PC-3 (cell line): ENCODE data around the gene CASP6. TPM values are rescaled to one million over a fixed set of nuclear protein-coding genes. Genes with fewer than 3 reads are reported as not detected.

Experiments used
- ATAC-seq: fragments of 200-7000 bp; cut with Tn5 transposase; 2 replicates; pipeline ENCODE4 v1.9.1; 2020; ENCODE audit warnings: mild to moderate bottlenecking, moderate library complexity
- BruUV-seq: library from RNA; stranded (reverse); fragments of 400-500 nt; replicated peaks from 2 replicates; lab custom pipeline; 2021; lab: Mats Ljungman, UMichigan
- CTCF ChIA-PET: fragments of 300-600 bp; sonication (Branson Sonifier 250); formaldehyde crosslinking; loops from one replicate; lab custom pipeline; 2022; ENCODE audit warnings: antibody characterized with exemption; lab: Charles Lee
- POLR2A ChIA-PET: fragments of 300-600 bp; sonication (Branson Sonifier 250); formaldehyde crosslinking; loops from one replicate; lab custom pipeline; 2022; ENCODE audit warnings: antibody characterized with exemption; ENCODE audit not compliant: unreplicated experiment; lab: Charles Lee
- DNase-seq: peaks from one replicate; pipeline ENCODE4 v3.0.0-alpha.2; 2015
- H2AFZ ChIP-seq: fragments of 300-600 bp; sonication (generic); 2 replicates; pipeline ENCODE4 v1.6.0; 2016; ENCODE audit warnings: antibody characterized with exemption, low read length
- H3F3A ChIP-seq: fragments of 300-600 bp; sonication (generic); one replicate; pipeline ENCODE4 v1.6.0; 2017; ENCODE audit warnings: antibody characterized with exemption, low read length, control low read depth, mild to moderate bottlenecking; ENCODE audit not compliant: unreplicated experiment
- H3K27ac ChIP-seq: fragments of 300-600 bp; sonication (generic); 2 replicates; pipeline ENCODE4 v1.5.1; 2016; ENCODE audit warnings: mild to moderate bottlenecking, low read length
- H3K27me3 ChIP-seq: fragments of 300-600 bp; sonication (generic); 2 replicates; pipeline ENCODE4 v1.6.1; 2016; ENCODE audit warnings: low read length, mixed read lengths
- H3K36me3 ChIP-seq: fragments of 300-600 bp; sonication (generic); 2 replicates; pipeline ENCODE4 v1.6.1; 2016; ENCODE audit warnings: low read depth, mixed run types, low read length, mixed read lengths
- H3K4me1 ChIP-seq: fragments of 300-600 bp; sonication (generic); 2 replicates; pipeline ENCODE4 v1.5.1; 2016; ENCODE audit warnings: low read length; ENCODE audit not compliant: insufficient read depth
- H3K4me2 ChIP-seq: fragments of 300-600 bp; sonication (generic); 2 replicates; pipeline ENCODE4 v1.6.0; 2016; ENCODE audit warnings: low read length
- H3K4me3 ChIP-seq: fragments of 300-600 bp; sonication (generic); 2 replicates; pipeline ENCODE4 v1.5.1; 2016; ENCODE audit warnings: mild to moderate bottlenecking, low read length, mixed read lengths
- H3K79me2 ChIP-seq: fragments of 300-600 bp; sonication (generic); 2 replicates; pipeline ENCODE4 v1.6.1; 2017; ENCODE audit warnings: low read length, mixed read lengths
- H3K9ac ChIP-seq: fragments of 300-600 bp; sonication (generic); 2 replicates; pipeline ENCODE4 v1.6.0; 2016; ENCODE audit warnings: mild to moderate bottlenecking, low read length
- H3K9me2 ChIP-seq: fragments of 300-600 bp; sonication (generic); replicated peaks from 2 replicates; pipeline ENCODE4 v1.6.1; 2016; ENCODE audit warnings: mixed run types, low read length, mixed read lengths
- H3K9me3 ChIP-seq: fragments of 300-600 bp; sonication (generic); 2 replicates; pipeline ENCODE4 v1.6.1; 2016; ENCODE audit warnings: low read length, mixed read lengths
- H4K20me1 ChIP-seq: fragments of 300-600 bp; sonication (generic); 2 replicates; pipeline ENCODE4 v1.6.1; 2016; ENCODE audit warnings: low read length, mixed read lengths
- EZH2 ChIP-seq: fragments of 300-600 bp; sonication (generic); IDR thresholded peaks from one replicate; pipeline ENCODE4 v1.6.1; 2017; ENCODE audit warnings: antibody characterized with exemption, mild to moderate bottlenecking, low read length; ENCODE audit not compliant: unreplicated experiment
- EZH2phosphoT487 ChIP-seq: fragments of 300-600 bp; sonication (generic); IDR thresholded peaks from 2 replicates; pipeline ENCODE4 v1.6.1; 2018; ENCODE audit warnings: mild to moderate bottlenecking, antibody characterized with exemption, low read length, borderline replicate concordance
- intact Hi-C: fragments of 100-400 bp; cut with micrococcal nuclease; formaldehyde crosslinking; loops from 2 replicates; pipeline ENCODE4 v1.9.0; 2023
- total RNA-seq: library from RNA; depleted of rRNA; stranded (reverse); fragments of >200 nt; gene quantifications from 2 replicates; pipeline ENCODE4 v1.2.3, GENCODE V29; 2014
- TF ChIP-seq, protein P1 (sequence below): fragments of 300-600 bp; sonication (generic); conservative IDR thresholded peaks from 2 replicates; pipeline ENCODE4 v1.5.1; 2017; ENCODE audit warnings: antibody characterized with exemption, low read depth, mild to moderate bottlenecking, low read length

The CASP6 gene
- total RNA-seq, 1 experiment from 2014 or later: 33.7 TPM

DNA sequence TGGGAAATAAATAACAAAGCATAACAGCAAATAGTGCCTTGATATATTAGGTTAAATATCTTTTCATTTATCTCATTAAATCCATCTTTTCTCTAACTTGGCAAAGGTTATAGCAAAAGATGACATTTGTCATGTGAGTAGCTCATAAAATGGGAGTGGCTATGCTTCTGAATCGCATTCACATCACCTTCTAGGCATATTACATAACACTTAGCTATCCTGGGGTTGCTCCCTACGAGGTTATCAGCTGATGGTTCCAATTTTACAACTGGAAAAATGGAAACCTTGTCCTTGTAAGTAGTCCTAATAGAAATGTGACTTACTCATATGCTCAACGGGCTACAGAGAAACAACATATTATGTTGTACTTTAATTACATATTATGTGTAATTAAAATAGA is 10.3 kb upstream of the CASP6 start:
- Histone ChIP-seq H3K9ac (no peak overlapping the region), H3K9me3 (no peaks in the 10 kb centered on the region), H4K20me1 (no peaks in the 10 kb centered on the region), H3K27ac (no peak overlapping the region), H3F3A (no peaks in the 10 kb centered on the region), H3K36me3 (no peaks in the 10 kb centered on the region), H3K4me2 (no peak overlapping the region), H3K79me2 (peaks cover 5% of the 10 kb centered on the region), H3K27me3 (no peaks in the 10 kb centered on the region), H3K4me3 (no peak overlapping the region), H3K9me2 (no peaks in the 10 kb centered on the region), H3K4me1 (no peaks in the 10 kb centered on the region), H2AFZ (no peak overlapping the region)
- TF ChIP-seq, protein P1, sequence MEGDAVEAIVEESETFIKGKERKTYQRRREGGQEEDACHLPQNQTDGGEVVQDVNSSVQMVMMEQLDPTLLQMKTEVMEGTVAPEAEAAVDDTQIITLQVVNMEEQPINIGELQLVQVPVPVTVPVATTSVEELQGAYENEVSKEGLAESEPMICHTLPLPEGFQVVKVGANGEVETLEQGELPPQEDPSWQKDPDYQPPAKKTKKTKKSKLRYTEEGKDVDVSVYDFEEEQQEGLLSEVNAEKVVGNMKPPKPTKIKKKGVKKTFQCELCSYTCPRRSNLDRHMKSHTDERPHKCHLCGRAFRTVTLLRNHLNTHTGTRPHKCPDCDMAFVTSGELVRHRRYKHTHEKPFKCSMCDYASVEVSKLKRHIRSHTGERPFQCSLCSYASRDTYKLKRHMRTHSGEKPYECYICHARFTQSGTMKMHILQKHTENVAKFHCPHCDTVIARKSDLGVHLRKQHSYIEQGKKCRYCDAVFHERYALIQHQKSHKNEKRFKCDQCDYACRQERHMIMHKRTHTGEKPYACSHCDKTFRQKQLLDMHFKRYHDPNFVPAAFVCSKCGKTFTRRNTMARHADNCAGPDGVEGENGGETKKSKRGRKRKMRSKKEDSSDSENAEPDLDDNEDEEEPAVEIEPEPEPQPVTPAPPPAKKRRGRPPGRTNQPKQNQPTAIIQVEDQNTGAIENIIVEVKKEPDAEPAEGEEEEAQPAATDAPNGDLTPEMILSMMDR: no peak
- TF ChIP-seq EZH2phosphoT487 (no peak), EZH2 (no peak)
- BruUV-seq: no TSS peak
- ATAC-seq: no peak
- POLR2A ChIA-PET: no interaction called here
- DNase-seq: no peak
- CTCF ChIA-PET: no interaction called here
- intact Hi-C loops: no loop called here

DNA sequence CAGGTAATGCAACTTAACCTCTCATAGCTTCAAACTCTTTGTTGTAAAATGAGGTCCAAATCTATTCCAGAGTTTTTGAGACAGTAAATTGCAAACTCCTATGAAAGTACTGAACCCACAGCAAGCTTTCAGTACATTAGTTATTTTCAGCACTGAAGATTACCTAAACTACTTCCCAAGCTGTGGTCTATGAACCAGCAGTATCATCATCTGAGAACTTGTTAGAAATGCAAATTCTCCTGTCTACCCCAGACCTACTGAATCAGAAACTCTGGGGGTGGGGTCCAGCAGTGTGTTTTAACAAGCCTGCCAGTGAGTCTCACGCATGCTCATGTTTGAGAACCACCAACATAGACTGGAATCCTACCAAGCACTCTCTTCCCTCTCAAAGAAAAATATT is 5.7 kb upstream of the CASP6 start:
- ATAC-seq (no peak), DNase-seq (no peak)
- Histone ChIP-seq H3K4me2 (no peak overlapping the region), H3K27me3 (no peaks in the 10 kb centered on the region), H3K9me2 (no peaks in the 10 kb centered on the region), H4K20me1 (no peaks in the 10 kb centered on the region), H3K9ac (no peak overlapping the region), H3K27ac (no peak overlapping the region), H3K4me3 (no peak overlapping the region), H3K79me2 (no peaks in the 10 kb centered on the region), H3K9me3 (no peaks in the 10 kb centered on the region), H3K4me1 (peaks cover under 1% of the 10 kb centered on the region; the same call in 1 of the 2 replicates), H2AFZ (no peak overlapping the region), H3F3A (no peaks in the 10 kb centered on the region), H3K36me3 (no peaks in the 10 kb centered on the region; the same call in 1 of the 2 replicates)
- no TSS peak for BruUV-seq
- intact Hi-C loops: no loop called here
- TF ChIP-seq EZH2phosphoT487 (no peak), EZH2 (no peak)
- TF ChIP-seq, protein P1: no peak
- CTCF ChIA-PET: no interaction called here
- POLR2A ChIA-PET: no interaction called here

DNA sequence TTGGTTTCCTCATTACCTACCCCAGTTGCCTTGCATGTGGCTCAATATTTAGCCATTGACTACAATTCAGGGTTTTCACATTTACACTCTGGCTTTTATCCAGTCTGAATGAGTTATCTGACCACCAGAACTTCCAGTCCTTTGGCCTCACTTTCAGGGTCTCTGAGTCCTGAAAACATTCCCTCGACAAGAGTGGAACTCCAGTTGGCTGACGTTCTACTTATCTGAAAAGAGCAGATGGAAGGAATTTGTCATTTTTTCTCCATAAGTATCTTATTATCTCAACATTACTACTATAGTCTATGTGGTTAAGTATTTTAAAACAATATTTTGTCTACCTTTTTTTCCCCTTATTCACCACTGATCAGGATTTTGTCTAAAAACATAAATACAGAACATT is 5.2 kb upstream of the CASP6 start:
- Histone ChIP-seq H4K20me1 (no peaks in the 10 kb centered on the region), H3K4me1 (peaks cover 6% of the 10 kb centered on the region; the same call in 1 of the 2 replicates), H3K79me2 (no peaks in the 10 kb centered on the region), H3K9me2 (no peaks in the 10 kb centered on the region), H3K36me3 (no peaks in the 10 kb centered on the region; the same call in 1 of the 2 replicates), H3K9ac (no peak overlapping the region), H3F3A (no peaks in the 10 kb centered on the region), H3K27ac (no peak overlapping the region), H3K4me2 (no peak overlapping the region), H3K4me3 (no peak overlapping the region), H3K9me3 (no peaks in the 10 kb centered on the region), H3K27me3 (no peaks in the 10 kb centered on the region), H2AFZ (no peak overlapping the region)
- ATAC-seq: no peak
- intact Hi-C loops: no loop called here
- no peak for DNase-seq
- CTCF ChIA-PET: no interaction called here
- no TSS peak for BruUV-seq
- TF ChIP-seq EZH2: no peak
- TF ChIP-seq, protein P1: no peak
- no peak for TF ChIP-seq EZH2phosphoT487
- POLR2A ChIA-PET: no interaction called here
